H1 (cell line): Measurements from ENCODE around the gene SOD2. TPM values are rescaled to one million over a fixed set of nuclear protein-coding genes. Genes with fewer than 3 reads are reported as not detected.

ENCODE experiments used
- CTCF ChIA-PET: fragments of 300-600 bp; sonication (Branson Sonifier 250); formaldehyde crosslinking; loops from one replicate; lab custom pipeline; 2021; ENCODE audit not compliant: partially characterized antibody; lab: Charles Lee
- POLR2A ChIA-PET: fragments of 300-600 bp; sonication (Branson Sonifier 250); formaldehyde crosslinking; loops from one replicate; lab custom pipeline; 2021; ENCODE audit warnings: inconsistent platforms; ENCODE audit not compliant: partially characterized antibody; lab: Charles Lee
- DNase-seq, 2 experiments: peaks; one replicate each; pipeline versions ENCODE4 v3.0.0 to v3.0.0-alpha.2; 2010 to 2022; ENCODE audit warnings: low spot score in 2 of 2, low read depth in 1 of 2, mixed read lengths in 1 of 2
- FAIRE-seq: peaks from 2 replicates; lab custom pipeline; 2011; peaks lifted over from hg19 to GRCh38; lab: Jason Lieb, UNC
- H2AFZ ChIP-seq: 2 replicates; pipeline ENCODE4 v1.8.1; 2012; ENCODE audit warnings: low read length, inconsistent platforms
- H2AK5ac ChIP-seq: 2 replicates; pipeline ENCODE4 v1.6.1; 2013; ENCODE audit warnings: low read depth, low read length
- H2BK120ac ChIP-seq: replicated peaks from 2 replicates; pipeline ENCODE3; 2013; ENCODE audit warnings: low read depth, low read length, inconsistent platforms
- H2BK12ac ChIP-seq: 2 replicates; pipeline ENCODE4 v1.6.1; 2013; ENCODE audit warnings: low read depth, low read length
- H2BK15ac ChIP-seq: 2 replicates; pipeline ENCODE4 v1.6.1; 2013; ENCODE audit warnings: low read length
- H2BK20ac ChIP-seq: 2 replicates; pipeline ENCODE4 v1.6.1; 2013; ENCODE audit warnings: low read length
- H2BK5ac ChIP-seq: 2 replicates; pipeline ENCODE4 v1.6.1; 2013; ENCODE audit warnings: low read depth, low read length
- H3K14ac ChIP-seq: 2 replicates; pipeline ENCODE4 v1.6.1; 2013; ENCODE audit warnings: inconsistent platforms; ENCODE audit not compliant: insufficient read length
- H3K18ac ChIP-seq: 2 replicates; pipeline ENCODE4 v1.6.1; 2013; ENCODE audit warnings: low read length; ENCODE audit errors: extremely low read depth
- H3K23ac ChIP-seq: 2 replicates; pipeline ENCODE4 v1.6.1; 2013; ENCODE audit warnings: inconsistent platforms; ENCODE audit not compliant: insufficient read length
- H3K23me2 ChIP-seq: 2 replicates; pipeline ENCODE4 v1.6.1; 2013; ENCODE audit warnings: low read depth, low read length
- H3K27ac ChIP-seq: 2 replicates; pipeline ENCODE4 v1.6.1; 2011; ENCODE audit warnings: low read depth, low read length, inconsistent platforms
- H3K27me3 ChIP-seq, 4 experiments: replicated peaks in 1 of 4; 1 replicate in 1 of 4; 2 replicates in 3 of 4; pipeline versions ENCODE4 v1.6.1 to v1.8.1; 2011 to 2013; ENCODE audit warnings: low read length in 3 of 4, mild to moderate bottlenecking in 3 of 4, inconsistent platforms in 2 of 4, mixed read lengths in 2 of 4, moderate library complexity in 1 of 4; ENCODE audit not compliant: control insufficient read depth in 3 of 4, insufficient read depth in 3 of 4; ENCODE audit errors: extremely low read depth in 1 of 4
- H3K36me3 ChIP-seq, 4 experiments: 2 replicates each; pipeline versions ENCODE4 v1.6.1 to v1.8.1; 2011 to 2013; ENCODE audit warnings: mild to moderate bottlenecking in 4 of 4, low read length in 3 of 4, moderate library complexity in 2 of 4, control low read depth in 1 of 4, inconsistent platforms in 1 of 4; ENCODE audit not compliant: insufficient read depth in 4 of 4, control insufficient read depth in 2 of 4
- H3K4ac ChIP-seq: replicated peaks from 2 replicates; pipeline ENCODE3; 2013; ENCODE audit warnings: low read length, low read depth, mixed read lengths, inconsistent platforms; ENCODE audit not compliant: insufficient read length
- H3K4me1 ChIP-seq, 4 experiments: replicated peaks in 1 of 4; 1 replicate in 1 of 4; 2 replicates in 3 of 4; pipeline versions ENCODE4 v1.6.1 to v1.8.1; 2011 to 2013; ENCODE audit warnings: low read length in 3 of 4, inconsistent platforms in 2 of 4, mixed read lengths in 1 of 4; ENCODE audit not compliant: insufficient read depth in 4 of 4, control insufficient read depth in 3 of 4
- H3K4me2 ChIP-seq, 2 experiments: 2 replicates each; pipeline versions ENCODE4 v1.6.1 to v1.8.1; 2011 to 2013; ENCODE audit warnings: low read depth in 2 of 2, low read length in 2 of 2, control low read depth in 1 of 2, inconsistent platforms in 1 of 2, mild to moderate bottlenecking in 1 of 2; ENCODE audit not compliant: insufficient read depth in 1 of 2
- H3K4me3 ChIP-seq, 4 experiments: fragments of 200-600, 300-600 bp in 1 of 4; sonication (generic), shearing (Covaris generic), sonication (Bioruptor Twin) in 1 of 4; 2 replicates each; pipeline versions ENCODE4 v1.5.1 to v1.8.1; 2011 to 2016; ENCODE audit warnings: low read length in 4 of 4, low read depth in 3 of 4, control low read depth in 2 of 4, inconsistent platforms in 2 of 4, mild to moderate bottlenecking in 2 of 4, mixed read lengths in 1 of 4, moderate library complexity in 1 of 4; ENCODE audit not compliant: insufficient read depth in 2 of 4; ENCODE audit errors: extremely low read depth in 1 of 4
- H3K56ac ChIP-seq: replicated peaks from 2 replicates; pipeline ENCODE3; 2013; ENCODE audit warnings: low read depth, mild to moderate bottlenecking, mixed read lengths, low read length, inconsistent platforms; ENCODE audit not compliant: insufficient read length
- H3K79me1 ChIP-seq: 2 replicates; pipeline ENCODE4 v1.6.1; 2013; ENCODE audit warnings: low read depth, low read length, control low read depth
- H3K79me2 ChIP-seq, 2 experiments: 2 replicates each; pipeline versions ENCODE4 v1.6.1 to v1.8.1; 2012 to 2013; ENCODE audit warnings: low read length in 2 of 2, mild to moderate bottlenecking in 2 of 2, inconsistent platforms in 1 of 2; ENCODE audit not compliant: insufficient read depth in 2 of 2, control insufficient read depth in 1 of 2
- H3K9ac ChIP-seq, 4 experiments: replicated peaks in 1 of 4; 1 replicate in 1 of 4; 2 replicates in 3 of 4; pipeline versions ENCODE4 v1.6.1 to v1.8.1; 2011 to 2013; ENCODE audit warnings: low read depth in 3 of 4, low read length in 3 of 4, control low read depth in 2 of 4, mild to moderate bottlenecking in 2 of 4, moderate library complexity in 2 of 4, inconsistent platforms in 1 of 4; ENCODE audit errors: extremely low read depth in 1 of 4
- H3K9me3 ChIP-seq, 2 experiments: 2 replicates each; pipeline versions ENCODE4 v1.6.1 to v1.8.1; 2012 to 2013; ENCODE audit warnings: mild to moderate bottlenecking in 2 of 2, moderate library complexity in 2 of 2, control low read depth in 1 of 2, inconsistent platforms in 1 of 2, low read depth in 1 of 2, low read length in 1 of 2, mixed read lengths in 1 of 2; ENCODE audit not compliant: insufficient read depth in 2 of 2
- H4K20me1 ChIP-seq, 2 experiments: replicated peaks in 1 of 2; 2 replicates each; pipeline versions ENCODE3 to v1.8.1; 2011 to 2013; ENCODE audit warnings: inconsistent platforms in 2 of 2, low read length in 2 of 2, mild to moderate bottlenecking in 1 of 2; ENCODE audit not compliant: insufficient read depth in 2 of 2, control insufficient read depth in 1 of 2
- H4K5ac ChIP-seq: 2 replicates; pipeline ENCODE4 v1.6.1; 2013; ENCODE audit warnings: low read length, low read depth, mixed read lengths, inconsistent platforms; ENCODE audit not compliant: insufficient read length
- H4K8ac ChIP-seq: 2 replicates; pipeline ENCODE4 v1.8.0; 2013; ENCODE audit warnings: mild to moderate bottlenecking, moderate library complexity, low read length, inconsistent platforms; ENCODE audit not compliant: insufficient read depth; ENCODE audit errors: extremely low read depth
- H4K91ac ChIP-seq: replicated peaks from 2 replicates; pipeline ENCODE3; 2013; ENCODE audit warnings: low read length, mixed read lengths, inconsistent platforms; ENCODE audit not compliant: insufficient read length
- CTCF ChIP-seq, 3 experiments: IDR thresholded peaks; 1 replicate in 2 of 3; 2 replicates in 1 of 3; pipeline versions ENCODE4 v1.5.1 to v1.6.1; 2011; ENCODE audit warnings: low read length in 3 of 3, mild to moderate bottlenecking in 3 of 3, inconsistent platforms in 2 of 3, low read depth in 1 of 3, moderate library complexity in 1 of 3; ENCODE audit not compliant: insufficient read depth in 1 of 3; ENCODE audit errors: control extremely low read depth in 1 of 3
- EP300 ChIP-seq, 2 experiments: IDR thresholded peaks; 1 replicate in 1 of 2; 2 replicates in 1 of 2; pipeline ENCODE4 v1.6.1; 2011 to 2012; ENCODE audit warnings: low read depth in 2 of 2, low read length in 2 of 2, mild to moderate bottlenecking in 2 of 2, borderline replicate concordance in 1 of 2, inconsistent platforms in 1 of 2, moderate library complexity in 1 of 2
- GABPA ChIP-seq: IDR thresholded peaks from 2 replicates; pipeline ENCODE4 v1.6.1; 2011; ENCODE audit warnings: mild to moderate bottlenecking, low read length, moderate library complexity, borderline replicate concordance; ENCODE audit not compliant: insufficient read depth
- HDAC6 ChIP-seq: IDR thresholded peaks from one replicate; pipeline ENCODE4 v1.7.1; 2012; ENCODE audit warnings: low read depth, mild to moderate bottlenecking, inconsistent platforms, low read length, moderate library complexity
- KDM5A ChIP-seq: fragments of 200-600 bp; IDR thresholded peaks from 2 replicates; pipeline ENCODE4 v1.7.1; 2012; ENCODE audit warnings: mild to moderate bottlenecking, low read length, inconsistent platforms, mixed read lengths
- POLR2A ChIP-seq, 2 experiments: IDR thresholded peaks; 1 replicate in 1 of 2; 2 replicates in 1 of 2; pipeline ENCODE4 v1.6.1; 2011; ENCODE audit warnings: low read depth in 2 of 2, low read length in 2 of 2, mild to moderate bottlenecking in 2 of 2; ENCODE audit errors: control extremely low read depth in 1 of 2
- POLR2AphosphoS5 ChIP-seq: IDR thresholded peaks from 2 replicates; pipeline ENCODE4 v1.6.1; 2011; ENCODE audit warnings: low read depth, low read length
- RBBP5 ChIP-seq: IDR thresholded peaks from 2 replicates; pipeline ENCODE4 v1.7.1; 2012; ENCODE audit warnings: low read depth, mild to moderate bottlenecking, inconsistent platforms, low read length, moderate library complexity, borderline replicate concordance
- SP4 ChIP-seq: IDR thresholded peaks from 2 replicates; pipeline ENCODE4 v1.6.1; 2012; ENCODE audit warnings: low read length, inconsistent platforms
- WGBS, 2 experiments: shearing (Covaris generic) in 1 of 2; methylation state at CpG; one replicate each; pipeline versions ENCODE4 v1.1.6 to v1.1.7; 2013 to 2015; ENCODE audit warnings: low lambda C conversion rate in 2 of 2, mixed read lengths in 2 of 2, inconsistent platforms in 1 of 2, low coverage in 1 of 2, missing lambda C conversion rate in 1 of 2; ENCODE audit not compliant: insufficient replicate concordance in 2 of 2, insufficient coverage in 1 of 2, insufficient read length in 1 of 2; ENCODE audit errors: extremely low coverage in 1 of 2, missing lambda C conversion rate in 1 of 2; 5-methylcytosine and 5-hydroxymethylcytosine counted together
- polyA plus RNA-seq, 7 experiments: library from polyadenylated mRNA; depleted of rRNA in 3 of 7; stranded (reverse) in 5 of 7; unstranded in 2 of 7; fragments of >200 nt in 5 of 7; fragments of 200-250 nt in 2 of 7; gene quantifications; 1 replicate in 5 of 7; 2 replicates in 1 of 7; 4 replicates in 1 of 7; pipeline versions ENCODE4 v1.2.1 to v1.2.3, GENCODE V29; 2011 to 2013; ENCODE audit warnings: missing spikeins in 2 of 7, mixed read lengths in 2 of 7
- total RNA-seq: library from RNA; stranded (reverse); fragmentation: NEBNext Ultra II Directional; extraction: Animal tissue kit (Norgen Biotek cat#: 25700); gene quantifications from 2 replicates; pipeline ENCODE4 v1.2.1, GENCODE V29; 2021

SOD2 gene
- total and polyA plus RNA-seq, 2 of the 8 experiments (the other 6 are each of a cell fraction or from before 2014, with no cell fraction given): 31.1 to 88.7 TPM

GRCh38 chr6:159676890-159677505 lies 16.0 kb downstream of the SOD2 start:
- Histone ChIP-seq H3K14ac (no peak overlapping the region), H2BK12ac (no peak overlapping the region), H3K79me2 (no peaks in the 10 kb centered on the region), H3K27me3 (no peaks in the 10 kb centered on the region), H2BK15ac (no peak overlapping the region), H3K4me2 (no peak overlapping the region), H3K9ac (no peak overlapping the region), H3K4ac (no peak overlapping the region), H3K79me1 (no peaks in the 10 kb centered on the region), H2BK5ac (no peak overlapping the region), H4K8ac (no peak overlapping the region), H3K56ac (no peak overlapping the region), H3K18ac (no peak overlapping the region), H4K20me1 (no peaks in the 10 kb centered on the region), H3K36me3 (peaks cover 0 to 15% (median 2%) of the 10 kb centered on the region in 4 experiments; a peak in 3 of 8 replicates), H2AFZ (no peak overlapping the region), H3K23ac (no peak overlapping the region), H3K4me3 (no peak overlapping the region), H4K91ac (no peak overlapping the region), H2AK5ac (no peak overlapping the region)
- 93% methylated on average over 6 of the region's 6 CpGs; no CpG with 5 or more reads in 1 of the 2 experiments for WGBS, 2 experiments
- ChIA-PET CTCF (interaction anchor here (1.0 kb wide), 1 partner anchor 174 kb away, joined by 3 read pairs; no protein-coding TSS in a partner anchor), POLR2A (interaction anchor here (1.2 to 1.4 kb wide), 2 partner anchors 13 to 17 kb away, joined by 3 to 4 read pairs; partner anchors contain the start of gene SOD2)
- DNase-seq: no peak
- no peak for FAIRE-seq
- no peak for TF ChIP-seq KDM5A
- TF ChIP-seq POLR2AphosphoS5: no peak
- no peak for TF ChIP-seq POLR2A (IDR thresholded peaks at IDR 0.05; ENCODE audit: control extremely low read depth in 1 of 2, low read depth in 2 of 2, low read length in 2 of 2)
- TF ChIP-seq EP300 (IDR thresholded peaks at IDR 0.05; ENCODE audit: borderline replicate concordance in 1 of 2, low read depth in 2 of 2, low read length in 2 of 2): no peak
- no peak for TF ChIP-seq CTCF (IDR thresholded peaks at IDR 0.05; ENCODE audit: control extremely low read depth in 1 of 3, insufficient read depth in 1 of 3, low read depth in 1 of 3, low read length in 3 of 3)
- no peak for TF ChIP-seq SP4
- TF ChIP-seq GABPA: no peak
- no peak for TF ChIP-seq RBBP5
- TF ChIP-seq HDAC6: no peak
- TF ChIP-seq, all 59 proteins: peak for 0
- Histone ChIP-seq H2BK120ac (no peak overlapping the region), H3K27ac (no peak overlapping the region), H3K9me3 (no peaks in the 10 kb centered on the region), H2BK20ac (no peak overlapping the region), H3K23me2 (no peaks in the 10 kb centered on the region), H3K4me1 (no peaks in the 10 kb centered on the region), H4K5ac (no peak overlapping the region)
